Measurements from ENCODE around the gene AOPEP.

GRCh38 chr9:95112436-95113280, 386.2 kb downstream of the AOPEP start:
- no peak for TF ChIP-seq CTCF (IDR thresholded peaks at IDR 0.05)
- TF ChIP-seq POLR2A (IDR thresholded peaks at IDR 0.05), result no peak
